Posterior cingulate gyrus (tissue), 11 donors: Measurements from ENCODE around the gene PHKB.
"Not testable (repeated sequence)": the region's sequence is repeated elsewhere in the genome, so short reads cannot be mapped to it uniquely, and the experiment has no call there.

Experiments
- DNase-seq, 10 donors: peaks; one replicate each; pipeline versions ENCODE4 v3.0.0 to v3.0.0-alpha.2; 2020 to 2021; ENCODE audit warnings: mixed read lengths in 3 of 10
- intact Hi-C: fragments of 100-400 bp; cut with DNase I; formaldehyde crosslinking; loops from one replicate; pipeline ENCODE4 v1.15.1; 2023

PHKB gene

GRCh38 chr16:47460711-47461597, at the start of gene PHKB, which contains the start of gene ITFG1:
TSS of gene PHKB (plus strand) at chr16:47461331. CDS start at chr16:47461351, 20 bp downstream.
TSS of gene ITFG1 (minus strand) at chr16:47461063. CDS start at chr16:47461045, 18 bp downstream.
- DNase-seq, result peak; percentile 84 to 98 (median 90)
- intact Hi-C loops, result loop anchor here (2.0 kb wide), 1 partner anchor 314 kb away; no protein-coding TSS in a partner anchor

- intact Hi-C loops, result no loop called here
- DNase-seq, result no peak
Observed at GRCh38 chr16:47413041-47413440, 48.1 kb upstream of the PHKB start.

GRCh38 chr16:47416869-47417268, 44.3 kb upstream of the PHKB start:
- intact Hi-C loops, result no loop called here
- no peak for DNase-seq

GRCh38 chr16:47424846-47425245, 36.3 kb upstream of the PHKB start:
- DNase-seq, result peak in 1 of 10 donors; percentile 57
- intact Hi-C loops, result no loop called here

- no peak for DNase-seq
- intact Hi-C loops, result no loop called here
Observed at GRCh38 chr16:47426806-47427205, 34.3 kb upstream of the PHKB start.

- no peak for DNase-seq
- intact Hi-C loops, result no loop called here
Observed at GRCh38 chr16:47431960-47432359, 29.2 kb upstream of the PHKB start.

GRCh38 chr16:47434274-47434673, 26.9 kb upstream of the PHKB start:
- DNase-seq, intact Hi-C loops: not testable (repeated sequence)

- DNase-seq, intact Hi-C loops: not testable (repeated sequence)
Observed at GRCh38 chr16:47440066-47440465, 21.1 kb upstream of the PHKB start.

- not testable (repeated sequence) for DNase-seq
Observed at GRCh38 chr16:47442884-47443283, 18.2 kb upstream of the PHKB start.

GRCh38 chr16:47446431-47446830, 14.7 kb upstream of the PHKB start:
- no peak for DNase-seq
- intact Hi-C loops, result no loop called here

More at GRCh38 chr16:47442884-47443283, 18.2 kb upstream of the PHKB start:
- intact Hi-C loops, result not testable (repeated sequence)

- no peak for DNase-seq
- intact Hi-C loops, result no loop called here
Observed at GRCh38 chr16:47448830-47449575, 12.1 kb upstream of the PHKB start.

GRCh38 chr16:47449788-47450187, 11.3 kb upstream of the PHKB start:
- intact Hi-C loops, result no loop called here

GRCh38 chr16:47458331-47458730, 2.8 kb upstream of the PHKB start:
- no peak for DNase-seq
- intact Hi-C loops, result no loop called here

More at GRCh38 chr16:47449788-47450187, 11.3 kb upstream of the PHKB start:
- DNase-seq, result no peak

GRCh38 chr16:47459603-47460002, 1.5 kb upstream of the PHKB start:
- DNase-seq, result no peak
- intact Hi-C loops, result loop anchor here (2.0 kb wide), 1 partner anchor 313 kb away; no protein-coding TSS in a partner anchor

GRCh38 chr16:47460359-47460710, 796 bp upstream of the PHKB start:
- intact Hi-C loops, result loop anchor here (2.0 kb wide), 1 partner anchor 314 kb away; no protein-coding TSS in a partner anchor
- no peak for DNase-seq

GRCh38 chr16:47461598-47462266, 601 bp downstream of the PHKB start:
- peak in 3 of 10 donors; percentile 28 to 30 (median 29) for DNase-seq
- intact Hi-C loops, result loop anchor here (2.0 kb wide), 1 partner anchor 315 kb away; no protein-coding TSS in a partner anchor

GRCh38 chr16:47463771-47464624, 2.9 kb downstream of the PHKB start:
- DNase-seq, result peak in 2 of 10 donors; percentile 21 to 26
- intact Hi-C loops, result no loop called here

- DNase-seq, result no peak
- intact Hi-C loops, result no loop called here
Observed at GRCh38 chr16:47465919-47466630, 4.9 kb downstream of the PHKB start.

GRCh38 chr16:47467501-47467900, 6.4 kb downstream of the PHKB start:
- DNase-seq, result no peak
- intact Hi-C loops, result no loop called here
